Neural progenitor cell (in vitro differentiated cells): Measurements from ENCODE around the gene ADK. TPM values are rescaled to one million over a fixed set of nuclear protein-coding genes. Genes with fewer than 3 reads are reported as not detected.

ENCODE experiments used
- DNase-seq: peaks from one replicate; pipeline ENCODE4 v3.0.0-alpha.2; 2016; ENCODE audit warnings: low spot score
- H2AFZ ChIP-seq: fragments of 200-600 bp; sonication (generic); replicated peaks from 2 replicates; pipeline ENCODE4 v1.6.1; 2016; ENCODE audit warnings: antibody characterized with exemption
- H3F3A ChIP-seq: fragments of 200-600 bp; sonication (generic); 2 replicates; pipeline ENCODE4 v1.6.1; 2016; ENCODE audit warnings: antibody characterized with exemption, low read depth
- H3K27ac ChIP-seq: fragments of 200-600 bp; sonication (generic); 2 replicates; pipeline ENCODE4 v1.5.1; 2016; ENCODE audit warnings: mild to moderate bottlenecking
- H3K27me3 ChIP-seq: fragments of 200-600 bp; sonication (generic); 2 replicates; pipeline ENCODE4 v1.6.1; 2016; ENCODE audit warnings: mild to moderate bottlenecking, moderate library complexity
- H3K36me3 ChIP-seq: fragments of 200-600 bp; sonication (generic); 2 replicates; pipeline ENCODE4 v1.5.1; 2016
- H3K4me1 ChIP-seq: fragments of 200-600 bp; sonication (generic); 2 replicates; pipeline ENCODE4 v1.6.1; 2016; ENCODE audit warnings: mixed run types
- H3K4me2 ChIP-seq: fragments of 200-600 bp; sonication (generic); 2 replicates; pipeline ENCODE4 v1.6.1; 2016
- H3K4me3 ChIP-seq: fragments of 200-600 bp; sonication (generic); 2 replicates; pipeline ENCODE4 v1.5.1; 2016
- H3K79me2 ChIP-seq: fragments of 200-600 bp; sonication (generic); 2 replicates; pipeline ENCODE4 v1.6.1; 2016; ENCODE audit warnings: low read depth
- H3K9ac ChIP-seq: fragments of 200-600 bp; sonication (generic); 2 replicates; pipeline ENCODE4 v1.6.1; 2016
- H3K9me3 ChIP-seq: fragments of 200-600 bp; sonication (generic); 2 replicates; pipeline ENCODE4 v1.5.1; 2016; ENCODE audit warnings: low read depth
- H4K20me1 ChIP-seq: fragments of 200-600 bp; sonication (generic); 2 replicates; pipeline ENCODE4 v1.6.1; 2016; ENCODE audit warnings: low read depth
- H3K27ac Mint-ChIP-seq: 3 replicates; pipeline ENCODE4 v1.8.0; 2021; ENCODE audit warnings: mixed read lengths
- H3K27me3 Mint-ChIP-seq: 2 replicates; pipeline ENCODE4 v1.8.0; 2022; ENCODE audit warnings: low read depth, mild to moderate bottlenecking, inconsistent platforms, moderate library complexity, mixed read lengths; ENCODE audit not compliant: insufficient read depth
- H3K36me3 Mint-ChIP-seq: 3 replicates; pipeline ENCODE4 v1.8.0; 2021; ENCODE audit warnings: mixed read lengths
- H3K4me1 Mint-ChIP-seq: 3 replicates; pipeline ENCODE4 v1.8.0; 2021; ENCODE audit warnings: mixed read lengths
- H3K4me3 Mint-ChIP-seq: 3 replicates; pipeline ENCODE4 v1.8.0; 2021; ENCODE audit warnings: mild to moderate bottlenecking, moderate library complexity, mixed read lengths
- H3K9me3 Mint-ChIP-seq: 3 replicates; pipeline ENCODE4 v1.8.0; 2020; ENCODE audit warnings: mixed read lengths
- CTCF ChIP-seq: fragments of 200-600 bp; sonication (generic); IDR thresholded peaks from 2 replicates; pipeline ENCODE4 v1.5.1; 2017; ENCODE audit warnings: antibody characterized with exemption, mild to moderate bottlenecking
- EZH2 ChIP-seq: fragments of 200-600 bp; sonication (generic); IDR thresholded peaks from 2 replicates; pipeline ENCODE4 v1.6.1; 2017; ENCODE audit warnings: antibody characterized with exemption, mild to moderate bottlenecking, moderate library complexity
- EZH2phosphoT487 ChIP-seq: fragments of 200-600 bp; sonication (generic); IDR thresholded peaks from 2 replicates; pipeline ENCODE4 v1.6.1; 2017; ENCODE audit warnings: antibody characterized with exemption
- total RNA-seq: library from RNA; depleted of rRNA; stranded (reverse); fragments of >200 nt; gene quantifications from 2 replicates; pipeline ENCODE4 v1.2.3, GENCODE V29; 2015; ENCODE audit warnings: low replicate concordance

ADK gene
- total RNA-seq, 1 donor from 2014 or later: 50.9 TPM

GRCh38 chr10:74111799-74112198 lies 39.2 kb upstream of the ADK start:
- no peaks in the 10 kb centered on the region for H3K79me2 ChIP-seq
- peaks cover 3% of the 10 kb centered on the region for H3F3A ChIP-seq
- peaks cover 6% of the 10 kb centered on the region for H3K36me3 ChIP-seq
- H3K27ac Mint-ChIP-seq: no peak overlapping the region
- no peak overlapping the region for H3K4me3 ChIP-seq
- no peak for DNase-seq
- no peaks in the 10 kb centered on the region for H3K4me1 Mint-ChIP-seq
- H3K27me3 Mint-ChIP-seq: no peaks in the 10 kb centered on the region
- H3K36me3 Mint-ChIP-seq: peaks cover 72% of the 10 kb centered on the region
- H3K27me3 ChIP-seq: no peaks in the 10 kb centered on the region
- H3K9ac ChIP-seq: no peak overlapping the region
- no peaks in the 10 kb centered on the region for H3K9me3 ChIP-seq
- H3K9me3 Mint-ChIP-seq: no peaks in the 10 kb centered on the region
- no peak for TF ChIP-seq CTCF
- H3K4me1 ChIP-seq: no peaks in the 10 kb centered on the region
- peaks cover 5% of the 10 kb centered on the region for H4K20me1 ChIP-seq
- no peak overlapping the region for H3K27ac ChIP-seq
- H3K4me2 ChIP-seq: no peak overlapping the region
- no peak overlapping the region for H2AFZ ChIP-seq
- H3K4me3 Mint-ChIP-seq: no peak overlapping the region

GRCh38 chr10:74113546-74113945 lies 37.5 kb upstream of the ADK start:
- H3K27me3 ChIP-seq: no peaks in the 10 kb centered on the region
- no peak overlapping the region for H3K4me3 ChIP-seq
- Mint-ChIP-seq H3K27me3 (no peaks in the 10 kb centered on the region), H3K36me3 (peaks cover 67% of the 10 kb centered on the region), H3K4me3 (no peak overlapping the region), H3K27ac (peak overlapping the region; percentile 27), H3K9me3 (no peaks in the 10 kb centered on the region), H3K4me1 (no peaks in the 10 kb centered on the region)
- H3K36me3 ChIP-seq: peaks cover 6% of the 10 kb centered on the region
- H3K4me1 ChIP-seq: no peaks in the 10 kb centered on the region
- no peaks in the 10 kb centered on the region for H3K79me2 ChIP-seq
- no peaks in the 10 kb centered on the region for H3K9me3 ChIP-seq
- H3F3A ChIP-seq: peaks cover 3% of the 10 kb centered on the region
- H3K9ac ChIP-seq: no peak overlapping the region
- no peak for DNase-seq
- H4K20me1 ChIP-seq: peaks cover 5% of the 10 kb centered on the region
- no peak overlapping the region for H2AFZ ChIP-seq
- TF ChIP-seq EZH2 (no peak), CTCF (no peak), EZH2phosphoT487 (no peak)
- H3K27ac ChIP-seq: no peak overlapping the region
- H3K4me2 ChIP-seq: no peak overlapping the region

GRCh38 chr10:74114041-74114448 lies 37.0 kb upstream of the ADK start:
- DNase-seq: no peak
- H2AFZ ChIP-seq: no peak overlapping the region
- H3K27ac ChIP-seq: no peak overlapping the region
- no peaks in the 10 kb centered on the region for H3K27me3 ChIP-seq
- peaks cover 6% of the 10 kb centered on the region for H3K36me3 ChIP-seq
- peaks cover 5% of the 10 kb centered on the region for H4K20me1 ChIP-seq
- H3K9ac ChIP-seq: no peak overlapping the region
- no peaks in the 10 kb centered on the region for H3K4me1 Mint-ChIP-seq
- H3F3A ChIP-seq: peaks cover 6% of the 10 kb centered on the region
- no peaks in the 10 kb centered on the region for H3K9me3 ChIP-seq
- no peak overlapping the region for H3K4me3 ChIP-seq
- H3K36me3 Mint-ChIP-seq: peaks cover 65% of the 10 kb centered on the region
- no peak overlapping the region for H3K4me2 ChIP-seq
- H3K79me2 ChIP-seq: no peaks in the 10 kb centered on the region
- H3K27me3 Mint-ChIP-seq: no peaks in the 10 kb centered on the region
- no peaks in the 10 kb centered on the region for H3K9me3 Mint-ChIP-seq
- H3K4me3 Mint-ChIP-seq: no peak overlapping the region
- TF ChIP-seq CTCF (no peak), EZH2phosphoT487 (no peak), EZH2 (no peak)
- peak overlapping the region; percentile 27 for H3K27ac Mint-ChIP-seq
- no peaks in the 10 kb centered on the region for H3K4me1 ChIP-seq
